GM23338 (cell line): ENCODE data around the gene DPYSL5. TPM values are rescaled to one million over a fixed set of nuclear protein-coding genes. Genes with fewer than 3 reads are reported as not detected.

ENCODE experiments used
- ATAC-seq: fragments of 200-7000 bp; cut with Tn5 transposase; 3 replicates; pipeline ENCODE4 v1.9.1; 2020
- DNase-seq: peaks from one replicate; pipeline ENCODE4 v3.0.0-alpha.2; 2015; ENCODE audit warnings: low spot score
- H2AFZ ChIP-seq: fragments of 200-600 bp; sonication (generic); 2 replicates; pipeline ENCODE4 v1.8.0; 2016; ENCODE audit warnings: antibody characterized with exemption, mild to moderate bottlenecking, moderate library complexity
- H3F3A ChIP-seq: fragments of 200-600 bp; sonication (generic); replicated peaks from 2 replicates; pipeline ENCODE4 v1.8.0; 2017; ENCODE audit warnings: antibody characterized with exemption, mixed run types, low read depth
- H3K27ac ChIP-seq: fragments of 200-600 bp; sonication (generic); 2 replicates; pipeline ENCODE4 v1.6.1; 2016; ENCODE audit warnings: low read depth
- H3K27me3 ChIP-seq: fragments of 200-600 bp; sonication (generic); 2 replicates; pipeline ENCODE4 v1.8.0; 2016; ENCODE audit warnings: mild to moderate bottlenecking, mixed run types, moderate library complexity; ENCODE audit not compliant: insufficient read depth
- H3K36me3 ChIP-seq: fragments of 200-600 bp; sonication (generic); 2 replicates; pipeline ENCODE4 v1.8.0; 2016; ENCODE audit warnings: mild to moderate bottlenecking; ENCODE audit not compliant: insufficient read depth
- H3K4me1 ChIP-seq: fragments of 200-600 bp; sonication (generic); 2 replicates; pipeline ENCODE4 v1.8.0; 2016; ENCODE audit warnings: mild to moderate bottlenecking, moderate library complexity; ENCODE audit not compliant: insufficient read depth
- H3K4me2 ChIP-seq: fragments of 200-600 bp; sonication (generic); 2 replicates; pipeline ENCODE4 v1.7.1; 2017; ENCODE audit warnings: mixed run types
- H3K4me3 ChIP-seq: fragments of 200-600 bp; sonication (generic); 2 replicates; pipeline ENCODE4 v1.6.1; 2016; ENCODE audit warnings: mixed run types
- H3K79me2 ChIP-seq: fragments of 200-600 bp; sonication (generic); replicated peaks from 2 replicates; pipeline ENCODE4 v1.8.0; 2017; ENCODE audit warnings: mild to moderate bottlenecking; ENCODE audit not compliant: insufficient read depth
- H3K9me2 ChIP-seq: fragments of 200-600 bp; sonication (generic); 2 replicates; pipeline ENCODE4 v1.8.0; 2017; ENCODE audit not compliant: insufficient read depth
- H4K20me1 ChIP-seq: fragments of 200-600 bp; sonication (generic); replicated peaks from 2 replicates; pipeline ENCODE4 v1.8.0; 2017; ENCODE audit warnings: mild to moderate bottlenecking; ENCODE audit not compliant: insufficient read depth
- H3K27ac Mint-ChIP-seq: 2 replicates; pipeline ENCODE4 v1.8.0; 2020; ENCODE audit warnings: inconsistent platforms, mild to moderate bottlenecking, moderate library complexity, mixed read lengths
- H3K27me3 Mint-ChIP-seq: 3 replicates; pipeline ENCODE4 v1.8.0; 2022; ENCODE audit warnings: low read depth, mild to moderate bottlenecking, moderate library complexity, mixed read lengths, inconsistent platforms; ENCODE audit not compliant: insufficient read depth, poor library complexity
- H3K36me3 Mint-ChIP-seq: 3 replicates; pipeline ENCODE4 v1.8.0; 2021; ENCODE audit warnings: low read depth, mild to moderate bottlenecking, inconsistent platforms, moderate library complexity, mixed read lengths
- H3K4me1 Mint-ChIP-seq: 3 replicates; pipeline ENCODE4 v1.8.0; 2020; ENCODE audit warnings: mild to moderate bottlenecking, inconsistent platforms, mixed read lengths
- H3K4me3 Mint-ChIP-seq: 3 replicates; pipeline ENCODE4 v1.8.0; 2021; ENCODE audit warnings: moderate library complexity, mild to moderate bottlenecking, inconsistent platforms, mixed read lengths
- H3K9me3 Mint-ChIP-seq: 3 replicates; pipeline ENCODE4 v1.8.0; 2020; ENCODE audit warnings: moderate library complexity, mild to moderate bottlenecking, inconsistent platforms, mixed read lengths
- polyA plus RNA-seq: library from polyadenylated mRNA; unstranded; fragments of >200 nt; fragmentation: Nextera tagmentation; extraction: Ambion mirVana; gene quantifications from 2 replicates; pipeline ENCODE4 v1.2.1, GENCODE V29; 2016
- total RNA-seq: library from RNA; depleted of rRNA; stranded (reverse); fragments of >200 nt; shearing (Covaris generic); gene quantifications from 2 replicates; pipeline ENCODE4 v1.2.3, GENCODE V29; 2014
- TF ChIP-seq, protein P1 (sequence below): fragments of 250-450 bp; sonication (Bioruptor Pico); IDR thresholded peaks from 2 replicates; pipeline ENCODE4 v1.5.0; 2020; ENCODE audit warnings: mild to moderate bottlenecking, moderate library complexity
- TF ChIP-seq, protein P2 (sequence below): IDR thresholded peaks from one replicate; pipeline ENCODE4 v1.6.1; 2018; ENCODE audit warnings: antibody characterized with exemption; ENCODE audit not compliant: unreplicated experiment

DPYSL5 gene
- total and polyA plus RNA-seq, 2 experiments from 2014 or later, result 3.1 to 8.1 TPM

DNA sequence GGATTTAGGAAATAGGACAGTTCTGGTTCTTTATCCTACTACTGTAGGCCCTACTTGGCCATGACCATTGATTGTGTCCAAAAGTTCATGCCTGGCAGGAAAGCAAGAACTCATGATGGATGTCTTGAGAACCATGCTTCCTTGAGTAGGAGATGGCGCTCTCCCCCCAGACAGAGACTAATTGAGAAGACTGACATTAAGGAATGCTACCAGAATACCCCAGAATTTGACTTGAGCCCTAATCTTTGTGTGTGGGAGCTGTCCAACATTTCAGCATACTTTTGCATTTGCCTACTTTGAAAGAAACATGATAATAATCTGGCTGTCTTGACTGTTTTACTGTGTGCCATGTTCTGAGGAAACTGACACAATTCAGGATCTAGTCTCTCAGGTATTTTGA, 145.8 kb downstream of the DPYSL5 start:
- TF ChIP-seq, protein P1, sequence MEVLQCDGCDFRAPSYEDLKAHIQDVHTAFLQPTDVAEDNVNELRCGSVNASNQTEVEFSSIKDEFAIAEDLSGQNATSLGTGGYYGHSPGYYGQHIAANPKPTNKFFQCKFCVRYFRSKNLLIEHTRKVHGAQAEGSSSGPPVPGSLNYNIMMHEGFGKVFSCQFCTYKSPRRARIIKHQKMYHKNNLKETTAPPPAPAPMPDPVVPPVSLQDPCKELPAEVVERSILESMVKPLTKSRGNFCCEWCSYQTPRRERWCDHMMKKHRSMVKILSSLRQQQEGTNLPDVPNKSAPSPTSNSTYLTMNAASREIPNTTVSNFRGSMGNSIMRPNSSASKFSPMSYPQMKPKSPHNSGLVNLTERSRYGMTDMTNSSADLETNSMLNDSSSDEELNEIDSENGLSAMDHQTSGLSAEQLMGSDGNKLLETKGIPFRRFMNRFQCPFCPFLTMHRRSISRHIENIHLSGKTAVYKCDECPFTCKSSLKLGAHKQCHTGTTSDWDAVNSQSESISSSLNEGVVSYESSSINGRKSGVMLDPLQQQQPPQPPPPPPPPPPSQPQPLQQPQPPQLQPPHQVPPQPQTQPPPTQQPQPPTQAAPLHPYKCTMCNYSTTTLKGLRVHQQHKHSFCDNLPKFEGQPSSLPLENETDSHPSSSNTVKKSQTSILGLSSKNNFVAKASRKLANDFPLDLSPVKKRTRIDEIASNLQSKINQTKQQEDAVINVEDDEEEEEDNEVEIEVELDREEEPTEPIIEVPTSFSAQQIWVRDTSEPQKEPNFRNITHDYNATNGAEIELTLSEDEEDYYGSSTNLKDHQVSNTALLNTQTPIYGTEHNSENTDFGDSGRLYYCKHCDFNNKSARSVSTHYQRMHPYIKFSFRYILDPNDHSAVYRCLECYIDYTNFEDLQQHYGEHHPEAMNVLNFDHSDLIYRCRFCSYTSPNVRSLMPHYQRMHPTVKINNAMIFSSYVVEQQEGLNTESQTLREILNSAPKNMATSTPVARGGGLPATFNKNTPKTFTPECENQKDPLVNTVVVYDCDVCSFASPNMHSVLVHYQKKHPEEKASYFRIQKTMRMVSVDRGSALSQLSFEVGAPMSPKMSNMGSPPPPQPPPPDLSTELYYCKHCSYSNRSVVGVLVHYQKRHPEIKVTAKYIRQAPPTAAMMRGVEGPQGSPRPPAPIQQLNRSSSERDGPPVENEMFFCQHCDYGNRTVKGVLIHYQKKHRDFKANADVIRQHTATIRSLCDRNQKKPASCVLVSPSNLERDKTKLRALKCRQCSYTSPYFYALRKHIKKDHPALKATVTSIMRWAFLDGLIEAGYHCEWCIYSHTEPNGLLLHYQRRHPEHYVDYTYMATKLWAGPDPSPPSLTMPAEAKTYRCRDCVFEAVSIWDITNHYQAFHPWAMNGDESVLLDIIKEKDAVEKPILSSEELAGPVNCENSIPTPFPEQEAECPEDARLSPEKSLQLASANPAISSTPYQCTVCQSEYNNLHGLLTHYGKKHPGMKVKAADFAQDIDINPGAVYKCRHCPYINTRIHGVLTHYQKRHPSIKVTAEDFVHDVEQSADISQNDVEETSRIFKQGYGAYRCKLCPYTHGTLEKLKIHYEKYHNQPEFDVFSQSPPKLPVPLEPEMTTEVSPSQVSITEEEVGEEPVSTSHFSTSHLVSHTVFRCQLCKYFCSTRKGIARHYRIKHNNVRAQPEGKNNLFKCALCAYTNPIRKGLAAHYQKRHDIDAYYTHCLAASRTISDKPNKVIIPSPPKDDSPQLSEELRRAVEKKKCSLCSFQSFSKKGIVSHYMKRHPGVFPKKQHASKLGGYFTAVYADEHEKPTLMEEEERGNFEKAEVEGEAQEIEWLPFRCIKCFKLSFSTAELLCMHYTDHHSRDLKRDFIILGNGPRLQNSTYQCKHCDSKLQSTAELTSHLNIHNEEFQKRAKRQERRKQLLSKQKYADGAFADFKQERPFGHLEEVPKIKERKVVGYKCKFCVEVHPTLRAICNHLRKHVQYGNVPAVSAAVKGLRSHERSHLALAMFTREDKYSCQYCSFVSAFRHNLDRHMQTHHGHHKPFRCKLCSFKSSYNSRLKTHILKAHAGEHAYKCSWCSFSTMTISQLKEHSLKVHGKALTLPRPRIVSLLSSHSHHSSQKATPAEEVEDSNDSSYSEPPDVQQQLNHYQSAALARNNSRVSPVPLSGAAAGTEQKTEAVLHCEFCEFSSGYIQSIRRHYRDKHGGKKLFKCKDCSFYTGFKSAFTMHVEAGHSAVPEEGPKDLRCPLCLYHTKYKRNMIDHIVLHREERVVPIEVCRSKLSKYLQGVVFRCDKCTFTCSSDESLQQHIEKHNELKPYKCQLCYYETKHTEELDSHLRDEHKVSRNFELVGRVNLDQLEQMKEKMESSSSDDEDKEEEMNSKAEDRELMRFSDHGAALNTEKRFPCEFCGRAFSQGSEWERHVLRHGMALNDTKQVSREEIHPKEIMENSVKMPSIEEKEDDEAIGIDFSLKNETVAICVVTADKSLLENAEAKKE (CRISPR knock-in tag), result no peak
- TF ChIP-seq, protein P2, sequence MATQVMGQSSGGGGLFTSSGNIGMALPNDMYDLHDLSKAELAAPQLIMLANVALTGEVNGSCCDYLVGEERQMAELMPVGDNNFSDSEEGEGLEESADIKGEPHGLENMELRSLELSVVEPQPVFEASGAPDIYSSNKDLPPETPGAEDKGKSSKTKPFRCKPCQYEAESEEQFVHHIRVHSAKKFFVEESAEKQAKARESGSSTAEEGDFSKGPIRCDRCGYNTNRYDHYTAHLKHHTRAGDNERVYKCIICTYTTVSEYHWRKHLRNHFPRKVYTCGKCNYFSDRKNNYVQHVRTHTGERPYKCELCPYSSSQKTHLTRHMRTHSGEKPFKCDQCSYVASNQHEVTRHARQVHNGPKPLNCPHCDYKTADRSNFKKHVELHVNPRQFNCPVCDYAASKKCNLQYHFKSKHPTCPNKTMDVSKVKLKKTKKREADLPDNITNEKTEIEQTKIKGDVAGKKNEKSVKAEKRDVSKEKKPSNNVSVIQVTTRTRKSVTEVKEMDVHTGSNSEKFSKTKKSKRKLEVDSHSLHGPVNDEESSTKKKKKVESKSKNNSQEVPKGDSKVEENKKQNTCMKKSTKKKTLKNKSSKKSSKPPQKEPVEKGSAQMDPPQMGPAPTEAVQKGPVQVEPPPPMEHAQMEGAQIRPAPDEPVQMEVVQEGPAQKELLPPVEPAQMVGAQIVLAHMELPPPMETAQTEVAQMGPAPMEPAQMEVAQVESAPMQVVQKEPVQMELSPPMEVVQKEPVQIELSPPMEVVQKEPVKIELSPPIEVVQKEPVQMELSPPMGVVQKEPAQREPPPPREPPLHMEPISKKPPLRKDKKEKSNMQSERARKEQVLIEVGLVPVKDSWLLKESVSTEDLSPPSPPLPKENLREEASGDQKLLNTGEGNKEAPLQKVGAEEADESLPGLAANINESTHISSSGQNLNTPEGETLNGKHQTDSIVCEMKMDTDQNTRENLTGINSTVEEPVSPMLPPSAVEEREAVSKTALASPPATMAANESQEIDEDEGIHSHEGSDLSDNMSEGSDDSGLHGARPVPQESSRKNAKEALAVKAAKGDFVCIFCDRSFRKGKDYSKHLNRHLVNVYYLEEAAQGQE, result peak; percentile 73
- Mint-ChIP-seq H3K9me3 (no peaks in the 10 kb centered on the region), H3K36me3 (no peaks in the 10 kb centered on the region), H3K27me3 (peaks cover 1% of the 10 kb centered on the region), H3K27ac (no peak overlapping the region), H3K4me3 (no peak overlapping the region), H3K4me1 (no peaks in the 10 kb centered on the region; the same call in 2 of the 3 replicates)
- Histone ChIP-seq H4K20me1 (no peaks in the 10 kb centered on the region), H3F3A (no peaks in the 10 kb centered on the region), H3K4me1 (no peaks in the 10 kb centered on the region), H3K4me3 (no peak overlapping the region), H3K4me2 (no peak overlapping the region), H3K79me2 (no peaks in the 10 kb centered on the region), H2AFZ (no peak overlapping the region), H3K27me3 (no peaks in the 10 kb centered on the region), H3K9me2 (no peaks in the 10 kb centered on the region), H3K27ac (no peak overlapping the region), H3K36me3 (no peaks in the 10 kb centered on the region)
- DNase-seq, result peak; percentile 37
- ATAC-seq, result no peak
